ENCODE measurements around the gene JADE2. TPM values are rescaled to one million over a fixed set of nuclear protein-coding genes. Genes with fewer than 3 reads are reported as not detected.

The JADE2 gene
- total and polyA plus RNA-seq, 2 donors (not counting 3 experiments of a cell fraction or from before 2014, with no cell fraction given): 11.6 to 31.1 TPM

GRCh38 chr5:134528556-134528955 lies 3.1 kb downstream of the JADE2 start:
- Histone ChIP-seq H3K9me1 (replicated peaks; ENCODE audit: control insufficient read depth, extremely low read depth, insufficient read depth, low read length) (no peaks in the 10 kb centered on the region), H3K36me3 (ENCODE audit: control insufficient read depth in 2 of 2, extremely low read depth in 1 of 2, insufficient read depth in 2 of 2, low read length in 2 of 2) (no peaks in the 10 kb centered on the region), H3K4me1 (ENCODE audit: control insufficient read depth, extremely low read depth, insufficient read depth, low read length) (peaks cover 20% of the 10 kb centered on the region), H3K27me3 (ENCODE audit: control insufficient read depth in 2 of 2, insufficient read depth in 2 of 2, low read length in 2 of 2) (no peaks in the 10 kb centered on the region), H2AFZ (ENCODE audit: low read depth, low read length) (no peak overlapping the region), H3K27ac (ENCODE audit: insufficient read depth, low read depth, low read length) (no peak overlapping the region), H3K4me3 (replicated peaks in 1 of 3; ENCODE audit: insufficient read depth in 1 of 3, low read depth in 1 of 3, low read length in 3 of 3) (no peak overlapping the region), H3K9me3 (replicated peaks; ENCODE audit: control insufficient read depth, insufficient read depth, low read length) (no peaks in the 10 kb centered on the region), H3K79me2 (ENCODE audit: control insufficient read depth, insufficient read depth, low read length) (peaks cover 40% of the 10 kb centered on the region), H3K4me2 (ENCODE audit: insufficient read depth, low read length) (no peak overlapping the region), H3K9ac (replicated peaks; ENCODE audit: extremely low read depth, insufficient read depth, low read length) (no peak overlapping the region), H4K20me1 (replicated peaks; ENCODE audit: control insufficient read depth, extremely low read depth, insufficient read depth, low read length) (no peaks in the 10 kb centered on the region)
- TF ChIP-seq FOS (IDR thresholded peaks at IDR 0.05; ENCODE audit: borderline replicate concordance, insufficient read depth, low read length): no peak
- no peak for TF ChIP-seq CTCF (IDR thresholded peaks at IDR 0.05; ENCODE audit: extremely low read depth in 1 of 2, insufficient read depth in 1 of 2, low read depth in 1 of 2, low read length in 2 of 2)
- TF ChIP-seq GATA2 (IDR thresholded peaks at IDR 0.05; ENCODE audit: insufficient read depth, insufficient read length, low read depth, low read length): no peak
- no peak for TF ChIP-seq EZH2 (IDR thresholded peaks at IDR 0.05; ENCODE audit: borderline replicate concordance, low read depth, low read length, severe bottlenecking)
- TF ChIP-seq, protein P1, sequence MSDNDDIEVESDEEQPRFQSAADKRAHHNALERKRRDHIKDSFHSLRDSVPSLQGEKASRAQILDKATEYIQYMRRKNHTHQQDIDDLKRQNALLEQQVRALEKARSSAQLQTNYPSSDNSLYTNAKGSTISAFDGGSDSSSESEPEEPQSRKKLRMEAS (IDR thresholded peaks at IDR 0.05; ENCODE audit: insufficient read depth, insufficient read length): no peak
- TF ChIP-seq MYC (IDR thresholded peaks at IDR 0.05; ENCODE audit: low read depth, low read length): no peak
- TF ChIP-seq JUN (IDR thresholded peaks at IDR 0.05; ENCODE audit: borderline replicate concordance, insufficient read depth, insufficient read length, low read depth): no peak
- no peak for TF ChIP-seq POLR2AphosphoS5 (IDR thresholded peaks at IDR 0.05; ENCODE audit: insufficient read depth, low read depth, low read length)
- TF ChIP-seq POLR2A (IDR thresholded peaks at IDR 0.05; ENCODE audit: low read depth, low read length): no peak
- POLR2A ChIA-PET: no interaction called here
- FAIRE-seq (no peak), DNase-seq (ENCODE audit: low read depth, low spot score) (no peak)
- intact Hi-C loops (cut with micrococcal nuclease) (no loop called here), dilution Hi-C loops (cut with MboI; ENCODE audit: extremely low pct_ligation_motif_present, low sequenced_read_pairs) (no loop called here)
- CTCF ChIA-PET: interaction anchor here (1.1 to 7.4 kb wide), 17 partner anchors 9 to 117 kb away, joined by 3 to 90 read pairs (median 13); partner anchors contain the start of gene CDKN2AIPNL
- no TSS peak for BruUV-seq (replicated peaks)
